Liver (tissue), 3 donors: Measurements from ENCODE around the gene MDGA2.

Experiments
- NR2F2 ChIP-seq: IDR thresholded peaks from 2 replicates; pipeline ENCODE4 v1.6.1; 2016; ENCODE audit warnings: antibody characterized with exemption
- RXRA ChIP-seq, 2 donors: IDR thresholded peaks; 2 replicates each; pipeline ENCODE4 v1.6.1; 2017 to 2018; ENCODE audit warnings: antibody characterized with exemption in 2 of 2, mild to moderate bottlenecking in 1 of 2
- SP1 ChIP-seq: IDR thresholded peaks from 2 replicates; pipeline ENCODE4 v1.6.1; 2018; ENCODE audit warnings: antibody characterized with exemption, mild to moderate bottlenecking
- TF ChIP-seq, protein P1 (sequence below): fragments of 150-350 bp; IDR thresholded peaks from 2 replicates; pipeline ENCODE4 v1.5.1; 2017; ENCODE audit warnings: improper control_type of control experiment, low read depth, low read length; ENCODE audit not compliant: missing input control
- TF ChIP-seq, protein P2 (sequence below): IDR thresholded peaks from 2 replicates; pipeline ENCODE4 v1.6.1; 2016; ENCODE audit warnings: antibody characterized with exemption
- TF ChIP-seq, protein P3 (sequence below): IDR thresholded peaks from 2 replicates; pipeline ENCODE4 v1.6.1; 2016; ENCODE audit warnings: antibody characterized with exemption, mild to moderate bottlenecking
- donor health status: healthy.
- donor health status: healthy.

DNA sequence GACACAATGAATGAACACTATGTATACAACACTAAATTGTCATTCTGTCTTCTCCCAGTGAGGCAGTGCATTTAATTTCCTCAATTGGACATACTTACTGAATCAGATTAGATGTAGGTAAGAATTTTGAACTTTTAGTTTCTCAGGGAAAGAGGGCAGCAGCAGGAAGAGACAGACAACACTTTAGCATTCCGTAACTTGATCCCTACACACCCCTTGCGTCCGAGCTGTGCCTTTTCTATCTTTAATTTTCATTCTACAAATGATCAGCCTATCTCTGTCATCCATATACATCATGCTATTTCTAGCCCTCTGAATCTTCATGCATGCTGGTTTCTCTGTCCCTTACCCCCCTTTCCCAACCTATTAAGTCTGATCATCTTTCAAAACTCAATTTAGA lies 665.8 kb downstream of the MDGA2 start:
- TF ChIP-seq, protein P1, sequence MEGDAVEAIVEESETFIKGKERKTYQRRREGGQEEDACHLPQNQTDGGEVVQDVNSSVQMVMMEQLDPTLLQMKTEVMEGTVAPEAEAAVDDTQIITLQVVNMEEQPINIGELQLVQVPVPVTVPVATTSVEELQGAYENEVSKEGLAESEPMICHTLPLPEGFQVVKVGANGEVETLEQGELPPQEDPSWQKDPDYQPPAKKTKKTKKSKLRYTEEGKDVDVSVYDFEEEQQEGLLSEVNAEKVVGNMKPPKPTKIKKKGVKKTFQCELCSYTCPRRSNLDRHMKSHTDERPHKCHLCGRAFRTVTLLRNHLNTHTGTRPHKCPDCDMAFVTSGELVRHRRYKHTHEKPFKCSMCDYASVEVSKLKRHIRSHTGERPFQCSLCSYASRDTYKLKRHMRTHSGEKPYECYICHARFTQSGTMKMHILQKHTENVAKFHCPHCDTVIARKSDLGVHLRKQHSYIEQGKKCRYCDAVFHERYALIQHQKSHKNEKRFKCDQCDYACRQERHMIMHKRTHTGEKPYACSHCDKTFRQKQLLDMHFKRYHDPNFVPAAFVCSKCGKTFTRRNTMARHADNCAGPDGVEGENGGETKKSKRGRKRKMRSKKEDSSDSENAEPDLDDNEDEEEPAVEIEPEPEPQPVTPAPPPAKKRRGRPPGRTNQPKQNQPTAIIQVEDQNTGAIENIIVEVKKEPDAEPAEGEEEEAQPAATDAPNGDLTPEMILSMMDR, result no peak
- TF ChIP-seq, protein P2, sequence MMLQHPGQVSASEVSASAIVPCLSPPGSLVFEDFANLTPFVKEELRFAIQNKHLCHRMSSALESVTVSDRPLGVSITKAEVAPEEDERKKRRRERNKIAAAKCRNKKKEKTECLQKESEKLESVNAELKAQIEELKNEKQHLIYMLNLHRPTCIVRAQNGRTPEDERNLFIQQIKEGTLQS, result no peak
- TF ChIP-seq, protein P3, sequence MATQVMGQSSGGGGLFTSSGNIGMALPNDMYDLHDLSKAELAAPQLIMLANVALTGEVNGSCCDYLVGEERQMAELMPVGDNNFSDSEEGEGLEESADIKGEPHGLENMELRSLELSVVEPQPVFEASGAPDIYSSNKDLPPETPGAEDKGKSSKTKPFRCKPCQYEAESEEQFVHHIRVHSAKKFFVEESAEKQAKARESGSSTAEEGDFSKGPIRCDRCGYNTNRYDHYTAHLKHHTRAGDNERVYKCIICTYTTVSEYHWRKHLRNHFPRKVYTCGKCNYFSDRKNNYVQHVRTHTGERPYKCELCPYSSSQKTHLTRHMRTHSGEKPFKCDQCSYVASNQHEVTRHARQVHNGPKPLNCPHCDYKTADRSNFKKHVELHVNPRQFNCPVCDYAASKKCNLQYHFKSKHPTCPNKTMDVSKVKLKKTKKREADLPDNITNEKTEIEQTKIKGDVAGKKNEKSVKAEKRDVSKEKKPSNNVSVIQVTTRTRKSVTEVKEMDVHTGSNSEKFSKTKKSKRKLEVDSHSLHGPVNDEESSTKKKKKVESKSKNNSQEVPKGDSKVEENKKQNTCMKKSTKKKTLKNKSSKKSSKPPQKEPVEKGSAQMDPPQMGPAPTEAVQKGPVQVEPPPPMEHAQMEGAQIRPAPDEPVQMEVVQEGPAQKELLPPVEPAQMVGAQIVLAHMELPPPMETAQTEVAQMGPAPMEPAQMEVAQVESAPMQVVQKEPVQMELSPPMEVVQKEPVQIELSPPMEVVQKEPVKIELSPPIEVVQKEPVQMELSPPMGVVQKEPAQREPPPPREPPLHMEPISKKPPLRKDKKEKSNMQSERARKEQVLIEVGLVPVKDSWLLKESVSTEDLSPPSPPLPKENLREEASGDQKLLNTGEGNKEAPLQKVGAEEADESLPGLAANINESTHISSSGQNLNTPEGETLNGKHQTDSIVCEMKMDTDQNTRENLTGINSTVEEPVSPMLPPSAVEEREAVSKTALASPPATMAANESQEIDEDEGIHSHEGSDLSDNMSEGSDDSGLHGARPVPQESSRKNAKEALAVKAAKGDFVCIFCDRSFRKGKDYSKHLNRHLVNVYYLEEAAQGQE, result no peak
- TF ChIP-seq NR2F2 (no peak), SP1 (no peak), RXRA (IDR thresholded peaks at IDR 0.05) (no peak)
